Measurements from ENCODE around the gene FITM1. TPM values are rescaled to one million over a fixed set of nuclear protein-coding genes. Genes with fewer than 3 reads are reported as not detected.

FITM1 gene
- total and polyA plus RNA-seq, 2 experiments from 2014 or later: 0.53 TPM; not detected in 1

DNA sequence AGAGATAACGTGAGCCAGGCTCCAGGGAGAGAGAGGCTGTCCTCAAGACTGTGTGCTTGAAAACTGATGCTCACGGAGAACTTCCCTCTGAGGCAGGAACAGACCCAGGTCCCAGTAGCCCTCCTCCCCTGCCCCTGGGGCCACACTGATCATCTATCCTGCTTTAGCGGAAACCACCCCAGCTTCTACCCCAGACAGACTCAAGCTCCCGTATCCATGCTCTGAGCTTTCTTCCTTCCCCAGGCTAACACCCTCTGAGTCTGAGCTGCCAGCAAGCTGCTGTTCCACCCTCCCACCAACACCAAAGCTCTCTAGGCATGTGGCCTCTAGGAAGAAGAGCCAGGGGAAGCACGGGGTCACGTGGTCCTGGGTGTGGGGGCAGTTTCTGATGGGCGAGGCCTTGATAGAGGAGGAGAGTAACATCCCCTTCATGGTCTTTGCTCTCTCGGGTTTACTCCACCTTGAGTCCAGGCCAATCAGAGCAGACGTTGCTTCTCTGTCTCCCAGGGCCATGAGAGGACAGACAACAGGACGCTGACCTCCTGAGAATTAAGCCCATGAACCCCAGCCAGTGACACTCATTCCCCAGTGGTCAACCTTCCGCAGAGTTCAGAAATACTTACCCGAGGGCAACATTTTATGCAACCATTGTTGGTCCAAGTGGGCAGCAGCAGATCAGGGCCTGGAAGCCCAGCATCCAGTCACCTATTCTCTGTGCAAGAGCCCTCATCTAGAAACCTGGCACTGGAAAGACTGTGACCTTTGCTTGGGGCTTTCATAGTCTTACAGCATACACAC lies 35.0 kb upstream of the FITM1 start:
- Mint-ChIP-seq H3K27me3 (ENCODE audit: insufficient read depth, low read depth, poor library complexity) (peaks cover 24% of the 10 kb centered on the region), H3K27ac (peak overlapping the region; percentile 96), H3K9me3 (peaks cover 3% of the 10 kb centered on the region; the same call in 2 of the 3 replicates), H3K4me3 (peak overlapping the region; percentile 100), H3K4me1 (peaks cover 29% of the 10 kb centered on the region), H3K36me3 (ENCODE audit: low read depth) (peaks cover 63% of the 10 kb centered on the region)
- Histone ChIP-seq H3K27me3 (ENCODE audit: insufficient read depth) (no peaks in the 10 kb centered on the region), H3K4me2 (peak overlapping the region; percentile 100), H3K27ac (ENCODE audit: low read depth) (peak overlapping the region; percentile 97), H3K9me2 (ENCODE audit: insufficient read depth) (peaks cover 8% of the 10 kb centered on the region), H4K20me1 (replicated peaks; ENCODE audit: insufficient read depth) (peaks cover 5% of the 10 kb centered on the region; the same call in 1 of the 2 replicates), H2AFZ (no peak overlapping the region), H3F3A (replicated peaks; ENCODE audit: low read depth) (peaks cover 15% of the 10 kb centered on the region), H3K4me3 (peak overlapping the region; percentile 100), H3K36me3 (ENCODE audit: insufficient read depth) (peaks cover 4% of the 10 kb centered on the region), H3K79me2 (replicated peaks; ENCODE audit: insufficient read depth) (peaks cover 22% of the 10 kb centered on the region), H3K4me1 (ENCODE audit: insufficient read depth) (peaks cover 18% of the 10 kb centered on the region)
- ATAC-seq: peak; percentile 46
- peak; percentile 80 for DNase-seq (ENCODE audit: low spot score)
- TF ChIP-seq, protein P1, sequence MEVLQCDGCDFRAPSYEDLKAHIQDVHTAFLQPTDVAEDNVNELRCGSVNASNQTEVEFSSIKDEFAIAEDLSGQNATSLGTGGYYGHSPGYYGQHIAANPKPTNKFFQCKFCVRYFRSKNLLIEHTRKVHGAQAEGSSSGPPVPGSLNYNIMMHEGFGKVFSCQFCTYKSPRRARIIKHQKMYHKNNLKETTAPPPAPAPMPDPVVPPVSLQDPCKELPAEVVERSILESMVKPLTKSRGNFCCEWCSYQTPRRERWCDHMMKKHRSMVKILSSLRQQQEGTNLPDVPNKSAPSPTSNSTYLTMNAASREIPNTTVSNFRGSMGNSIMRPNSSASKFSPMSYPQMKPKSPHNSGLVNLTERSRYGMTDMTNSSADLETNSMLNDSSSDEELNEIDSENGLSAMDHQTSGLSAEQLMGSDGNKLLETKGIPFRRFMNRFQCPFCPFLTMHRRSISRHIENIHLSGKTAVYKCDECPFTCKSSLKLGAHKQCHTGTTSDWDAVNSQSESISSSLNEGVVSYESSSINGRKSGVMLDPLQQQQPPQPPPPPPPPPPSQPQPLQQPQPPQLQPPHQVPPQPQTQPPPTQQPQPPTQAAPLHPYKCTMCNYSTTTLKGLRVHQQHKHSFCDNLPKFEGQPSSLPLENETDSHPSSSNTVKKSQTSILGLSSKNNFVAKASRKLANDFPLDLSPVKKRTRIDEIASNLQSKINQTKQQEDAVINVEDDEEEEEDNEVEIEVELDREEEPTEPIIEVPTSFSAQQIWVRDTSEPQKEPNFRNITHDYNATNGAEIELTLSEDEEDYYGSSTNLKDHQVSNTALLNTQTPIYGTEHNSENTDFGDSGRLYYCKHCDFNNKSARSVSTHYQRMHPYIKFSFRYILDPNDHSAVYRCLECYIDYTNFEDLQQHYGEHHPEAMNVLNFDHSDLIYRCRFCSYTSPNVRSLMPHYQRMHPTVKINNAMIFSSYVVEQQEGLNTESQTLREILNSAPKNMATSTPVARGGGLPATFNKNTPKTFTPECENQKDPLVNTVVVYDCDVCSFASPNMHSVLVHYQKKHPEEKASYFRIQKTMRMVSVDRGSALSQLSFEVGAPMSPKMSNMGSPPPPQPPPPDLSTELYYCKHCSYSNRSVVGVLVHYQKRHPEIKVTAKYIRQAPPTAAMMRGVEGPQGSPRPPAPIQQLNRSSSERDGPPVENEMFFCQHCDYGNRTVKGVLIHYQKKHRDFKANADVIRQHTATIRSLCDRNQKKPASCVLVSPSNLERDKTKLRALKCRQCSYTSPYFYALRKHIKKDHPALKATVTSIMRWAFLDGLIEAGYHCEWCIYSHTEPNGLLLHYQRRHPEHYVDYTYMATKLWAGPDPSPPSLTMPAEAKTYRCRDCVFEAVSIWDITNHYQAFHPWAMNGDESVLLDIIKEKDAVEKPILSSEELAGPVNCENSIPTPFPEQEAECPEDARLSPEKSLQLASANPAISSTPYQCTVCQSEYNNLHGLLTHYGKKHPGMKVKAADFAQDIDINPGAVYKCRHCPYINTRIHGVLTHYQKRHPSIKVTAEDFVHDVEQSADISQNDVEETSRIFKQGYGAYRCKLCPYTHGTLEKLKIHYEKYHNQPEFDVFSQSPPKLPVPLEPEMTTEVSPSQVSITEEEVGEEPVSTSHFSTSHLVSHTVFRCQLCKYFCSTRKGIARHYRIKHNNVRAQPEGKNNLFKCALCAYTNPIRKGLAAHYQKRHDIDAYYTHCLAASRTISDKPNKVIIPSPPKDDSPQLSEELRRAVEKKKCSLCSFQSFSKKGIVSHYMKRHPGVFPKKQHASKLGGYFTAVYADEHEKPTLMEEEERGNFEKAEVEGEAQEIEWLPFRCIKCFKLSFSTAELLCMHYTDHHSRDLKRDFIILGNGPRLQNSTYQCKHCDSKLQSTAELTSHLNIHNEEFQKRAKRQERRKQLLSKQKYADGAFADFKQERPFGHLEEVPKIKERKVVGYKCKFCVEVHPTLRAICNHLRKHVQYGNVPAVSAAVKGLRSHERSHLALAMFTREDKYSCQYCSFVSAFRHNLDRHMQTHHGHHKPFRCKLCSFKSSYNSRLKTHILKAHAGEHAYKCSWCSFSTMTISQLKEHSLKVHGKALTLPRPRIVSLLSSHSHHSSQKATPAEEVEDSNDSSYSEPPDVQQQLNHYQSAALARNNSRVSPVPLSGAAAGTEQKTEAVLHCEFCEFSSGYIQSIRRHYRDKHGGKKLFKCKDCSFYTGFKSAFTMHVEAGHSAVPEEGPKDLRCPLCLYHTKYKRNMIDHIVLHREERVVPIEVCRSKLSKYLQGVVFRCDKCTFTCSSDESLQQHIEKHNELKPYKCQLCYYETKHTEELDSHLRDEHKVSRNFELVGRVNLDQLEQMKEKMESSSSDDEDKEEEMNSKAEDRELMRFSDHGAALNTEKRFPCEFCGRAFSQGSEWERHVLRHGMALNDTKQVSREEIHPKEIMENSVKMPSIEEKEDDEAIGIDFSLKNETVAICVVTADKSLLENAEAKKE (CRISPR knock-in tag; IDR thresholded peaks at IDR 0.05): no peak
- TF ChIP-seq POLR2AphosphoS5 (IDR thresholded peaks at IDR 0.05; ENCODE audit: low read depth): peak; percentile 90

DNA sequence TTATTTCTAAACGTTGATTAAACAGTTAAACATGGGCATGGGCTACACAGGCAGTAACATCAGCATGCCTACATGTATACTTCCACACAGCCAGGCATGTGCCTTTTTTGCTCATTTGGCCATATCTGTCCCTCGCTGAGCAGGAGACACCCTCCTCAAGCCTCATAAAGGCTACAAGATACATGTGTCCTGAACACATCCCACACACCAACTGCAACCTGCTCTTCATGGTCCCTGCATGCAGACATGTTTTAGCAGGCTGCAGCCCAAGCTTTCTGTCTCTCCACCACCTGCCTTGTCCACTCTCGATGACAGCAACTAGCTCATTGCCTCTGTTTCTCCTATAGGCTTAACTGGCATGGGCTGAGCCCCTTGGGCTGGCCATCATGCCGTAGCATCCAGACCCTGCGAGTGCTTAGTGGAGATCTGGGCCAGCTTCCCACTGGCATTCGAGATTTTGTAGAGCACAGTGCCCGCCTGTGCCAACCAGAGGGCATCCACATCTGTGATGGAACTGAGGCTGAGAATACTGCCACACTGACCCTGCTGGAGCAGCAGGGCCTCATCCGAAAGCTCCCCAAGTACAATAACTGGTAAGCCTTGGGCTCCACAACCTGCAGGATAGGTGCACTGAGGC lies 33.8 kb upstream of the FITM1 start:
- ATAC-seq: no peak
- H3K9me3 Mint-ChIP-seq: peaks cover 3% of the 10 kb centered on the region; the same call in 2 of the 3 replicates
- no peak overlapping the region for H3K27ac ChIP-seq (ENCODE audit: low read depth)
- peak overlapping the region; percentile 51 for H3K4me3 Mint-ChIP-seq
- H3K79me2 ChIP-seq (replicated peaks; ENCODE audit: insufficient read depth): peaks cover 22% of the 10 kb centered on the region
- H3K4me2 ChIP-seq: no peak overlapping the region
- peaks cover 8% of the 10 kb centered on the region for H3K36me3 ChIP-seq (ENCODE audit: insufficient read depth)
- no peak overlapping the region for H2AFZ ChIP-seq
- H3K27me3 Mint-ChIP-seq (ENCODE audit: insufficient read depth, low read depth, poor library complexity): peaks cover 26% of the 10 kb centered on the region
- peaks cover 18% of the 10 kb centered on the region for H3K4me1 ChIP-seq (ENCODE audit: insufficient read depth)
- H3K4me1 Mint-ChIP-seq: peaks cover 26% of the 10 kb centered on the region
- peaks cover 5% of the 10 kb centered on the region; the same call in 1 of the 2 replicates for H4K20me1 ChIP-seq (replicated peaks; ENCODE audit: insufficient read depth)
- H3F3A ChIP-seq (replicated peaks; ENCODE audit: low read depth): peaks cover 15% of the 10 kb centered on the region
- no peak overlapping the region for H3K4me3 ChIP-seq
- no peak for DNase-seq (ENCODE audit: low spot score)
- H3K27me3 ChIP-seq (ENCODE audit: insufficient read depth): no peaks in the 10 kb centered on the region
- H3K9me2 ChIP-seq (ENCODE audit: insufficient read depth): peaks cover 8% of the 10 kb centered on the region
- peaks cover 75% of the 10 kb centered on the region for H3K36me3 Mint-ChIP-seq (ENCODE audit: low read depth)
- no peak for TF ChIP-seq STAT1 (IDR thresholded peaks at IDR 0.05; ENCODE audit: unreplicated experiment)
- peak; percentile 63 for TF ChIP-seq POLR2AphosphoS5 (IDR thresholded peaks at IDR 0.05; ENCODE audit: low read depth)
- H3K27ac Mint-ChIP-seq: peak overlapping the region; percentile 80
